Activated B cell treated with CpG ODN at 0.5 μM for 24 hours (primary cell): ENCODE measurements around the gene ESRP2. TPM values are rescaled to one million over a fixed set of nuclear protein-coding genes. Genes with fewer than 3 reads are reported as not detected.
A peak's percentile ranks its signal among the peaks of the same experiment; 100 is the strongest.

Experiments used
- ATAC-seq: fragments of 200-7000 bp; cut with Tn5 transposase; one replicate; pipeline ENCODE4 v1.10.0; 2021; ENCODE audit warnings: low read depth, mild to moderate bottlenecking, moderate library complexity
- CTCF ChIA-PET: fragments of 350-600 bp; sonication (Branson Sonifier 250); formaldehyde crosslinking; loops from one replicate; lab custom pipeline; 2021; ENCODE audit warnings: antibody characterized with exemption; lab: Charles Lee
- POLR2A ChIA-PET: fragments of 350-600 bp; sonication (Branson Sonifier 250); formaldehyde crosslinking; loops from one replicate; lab custom pipeline; 2021; ENCODE audit warnings: antibody characterized with exemption; lab: Charles Lee
- DNase-seq: peaks from one replicate; pipeline ENCODE4 v3.0.0; 2022
- H3K27ac Mint-ChIP-seq: one replicate; pipeline ENCODE4 v1.8.0; 2020; ENCODE audit warnings: mixed read lengths
- H3K27me3 Mint-ChIP-seq: one replicate; pipeline ENCODE4 v1.8.0; 2021; ENCODE audit warnings: mixed read lengths
- H3K36me3 Mint-ChIP-seq: one replicate; pipeline ENCODE4 v1.8.0; 2021; ENCODE audit warnings: low read depth, mixed read lengths
- H3K4me1 Mint-ChIP-seq: one replicate; pipeline ENCODE4 v1.8.0; 2021; ENCODE audit warnings: mixed read lengths
- H3K4me3 Mint-ChIP-seq: one replicate; pipeline ENCODE4 v1.8.0; 2020; ENCODE audit warnings: mild to moderate bottlenecking, mixed read lengths
- H3K9me3 Mint-ChIP-seq: one replicate; pipeline ENCODE4 v1.8.0; 2020; ENCODE audit warnings: mixed read lengths
- intact Hi-C: fragments of 100-400 bp; cut with micrococcal nuclease; formaldehyde crosslinking; loops from one replicate; pipeline ENCODE4 v1.15.1; 2024
- total RNA-seq: library from RNA; stranded (reverse); gene quantifications from 2 replicates; pipeline ENCODE4 v1.2.3, GENCODE V29; 2022
- TF ChIP-seq, protein P1 (sequence below): fragments of 200-600 bp; IDR thresholded peaks from one replicate; pipeline ENCODE4 v1.8.0; 2022; ENCODE audit warnings: antibody characterized with exemption, mild to moderate bottlenecking

The ESRP2 gene
- total RNA-seq, 1 donor from 2014 or later = 0.40 TPM

DNA sequence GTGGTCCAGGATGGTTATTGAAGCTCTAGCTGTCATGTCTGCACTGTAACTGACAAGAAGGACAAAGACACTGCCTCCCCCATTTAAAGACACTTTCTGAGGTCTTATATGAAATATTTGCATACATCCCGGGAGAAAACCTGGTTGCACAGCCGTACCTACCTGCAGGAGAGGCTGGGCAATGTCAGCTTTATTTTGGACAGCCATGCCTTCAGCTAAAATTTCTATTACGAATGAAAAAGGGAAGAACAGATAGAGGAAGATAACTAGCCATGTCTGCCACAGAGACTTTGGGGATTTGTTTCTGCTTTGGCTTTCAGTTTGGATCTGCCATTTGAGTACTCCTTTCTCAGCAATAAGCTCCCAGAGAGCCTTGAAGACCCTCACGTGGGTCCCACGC, 47.4 kb upstream of the ESRP2 start:
- ChIA-PET POLR2A (interaction anchor here (0.6 to 4.7 kb wide), 9 partner anchors 8 to 46 kb away, joined by 3 to 61 read pairs (median 4); partner anchors contain the start of genes PRMT7, SLC7A6 and SLC7A6OS), CTCF (interaction anchor here (1.1 to 11.0 kb wide), 5 partner anchors 9 to 45 kb away, joined by 3 to 166 read pairs (median 7); partner anchors contain the start of gene SLC7A6)
- TF ChIP-seq, protein P1, sequence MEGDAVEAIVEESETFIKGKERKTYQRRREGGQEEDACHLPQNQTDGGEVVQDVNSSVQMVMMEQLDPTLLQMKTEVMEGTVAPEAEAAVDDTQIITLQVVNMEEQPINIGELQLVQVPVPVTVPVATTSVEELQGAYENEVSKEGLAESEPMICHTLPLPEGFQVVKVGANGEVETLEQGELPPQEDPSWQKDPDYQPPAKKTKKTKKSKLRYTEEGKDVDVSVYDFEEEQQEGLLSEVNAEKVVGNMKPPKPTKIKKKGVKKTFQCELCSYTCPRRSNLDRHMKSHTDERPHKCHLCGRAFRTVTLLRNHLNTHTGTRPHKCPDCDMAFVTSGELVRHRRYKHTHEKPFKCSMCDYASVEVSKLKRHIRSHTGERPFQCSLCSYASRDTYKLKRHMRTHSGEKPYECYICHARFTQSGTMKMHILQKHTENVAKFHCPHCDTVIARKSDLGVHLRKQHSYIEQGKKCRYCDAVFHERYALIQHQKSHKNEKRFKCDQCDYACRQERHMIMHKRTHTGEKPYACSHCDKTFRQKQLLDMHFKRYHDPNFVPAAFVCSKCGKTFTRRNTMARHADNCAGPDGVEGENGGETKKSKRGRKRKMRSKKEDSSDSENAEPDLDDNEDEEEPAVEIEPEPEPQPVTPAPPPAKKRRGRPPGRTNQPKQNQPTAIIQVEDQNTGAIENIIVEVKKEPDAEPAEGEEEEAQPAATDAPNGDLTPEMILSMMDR = no peak
- ATAC-seq = no peak
- no peak for DNase-seq
- Mint-ChIP-seq H3K27me3 (no peaks in the 10 kb centered on the region), H3K9me3 (no peaks in the 10 kb centered on the region), H3K4me3 (peak overlapping the region; percentile 76), H3K4me1 (peaks cover 80% of the 10 kb centered on the region), H3K36me3 (peaks cover 46% of the 10 kb centered on the region), H3K27ac (peak overlapping the region; percentile 86)
- intact Hi-C loops = no loop called here

DNA sequence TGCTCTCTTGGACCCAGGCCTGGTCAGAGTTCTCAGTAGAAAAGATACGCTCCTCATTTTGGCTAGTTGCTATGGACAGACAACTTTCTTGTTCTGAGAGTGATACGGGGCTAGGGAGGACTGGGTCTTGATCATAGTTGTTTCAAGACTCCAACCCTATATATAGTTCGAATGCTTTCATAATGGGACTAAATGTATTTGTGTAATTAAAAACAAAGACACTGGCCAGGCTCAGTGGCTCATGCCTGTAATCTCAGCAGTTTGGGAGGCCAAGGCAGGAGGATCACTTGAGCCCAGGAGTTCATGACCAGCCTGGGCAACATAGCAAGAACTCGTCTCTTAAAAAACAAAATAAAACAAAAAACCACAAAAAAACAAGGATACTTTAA, 46.1 kb upstream of the ESRP2 start:
- peaks cover 38% of the 10 kb centered on the region for H3K36me3 Mint-ChIP-seq
- POLR2A ChIA-PET = no interaction called here

DNA sequence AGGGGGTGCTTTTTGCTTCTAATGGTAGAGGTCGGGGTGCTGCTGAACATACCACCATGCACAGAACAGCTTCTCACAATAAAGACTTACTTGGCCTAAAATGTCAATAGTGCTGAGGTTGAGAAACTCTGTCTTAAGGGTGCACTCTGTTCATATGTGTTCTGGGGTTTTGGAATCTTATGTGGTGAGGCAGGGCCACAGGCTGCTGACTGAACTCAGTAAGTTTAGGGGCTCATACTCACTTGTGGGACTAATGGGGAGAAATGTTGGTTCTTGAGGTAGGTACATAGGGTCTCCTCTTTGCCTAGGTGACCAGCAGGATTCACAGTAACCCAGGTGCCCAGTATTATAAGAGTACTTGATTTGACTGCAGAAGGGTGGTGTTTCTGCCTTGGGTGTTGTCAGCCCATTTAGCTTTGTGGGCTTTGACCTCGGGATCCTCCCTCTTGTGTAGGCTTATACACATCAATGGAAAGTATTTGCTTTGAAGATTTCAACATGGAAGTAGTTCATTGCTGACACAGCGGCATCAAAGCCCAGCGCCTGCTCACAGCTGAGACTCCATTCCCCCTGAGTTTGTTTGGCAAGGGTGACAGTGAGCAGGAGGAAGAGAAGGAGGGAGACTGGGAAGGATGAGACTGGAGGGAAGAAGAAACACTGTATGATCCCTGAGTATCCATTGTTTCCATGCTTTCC, 45.6 kb upstream of the ESRP2 start:
- peak overlapping the region; percentile 1 for H3K4me3 Mint-ChIP-seq
- ATAC-seq = no peak
- ChIA-PET CTCF (no interaction called here), POLR2A (interaction anchor here (0.6 kb wide), 1 partner anchor 1642 kb away, joined by 3 read pairs; no protein-coding TSS in a partner anchor)
- TF ChIP-seq, protein P1 = no peak
- peaks cover 41% of the 10 kb centered on the region for H3K36me3 Mint-ChIP-seq
- H3K4me1 Mint-ChIP-seq = peaks cover 62% of the 10 kb centered on the region
- H3K9me3 Mint-ChIP-seq = no peaks in the 10 kb centered on the region
- intact Hi-C loops = no loop called here
- H3K27ac Mint-ChIP-seq = peak overlapping the region; percentile 41
- H3K27me3 Mint-ChIP-seq = no peaks in the 10 kb centered on the region
- no peak for DNase-seq

More for the DNA sequence above, 46.1 kb upstream of the ESRP2 start:
- ATAC-seq = no peak
- intact Hi-C loops = no loop called here
- CTCF ChIA-PET = no interaction called here
- no peak for DNase-seq
- Mint-ChIP-seq H3K27ac (peak overlapping the region; percentile 59), H3K9me3 (no peaks in the 10 kb centered on the region), H3K4me3 (no peak overlapping the region), H3K27me3 (no peaks in the 10 kb centered on the region), H3K4me1 (peaks cover 67% of the 10 kb centered on the region)
- TF ChIP-seq, protein P1 = no peak

DNA sequence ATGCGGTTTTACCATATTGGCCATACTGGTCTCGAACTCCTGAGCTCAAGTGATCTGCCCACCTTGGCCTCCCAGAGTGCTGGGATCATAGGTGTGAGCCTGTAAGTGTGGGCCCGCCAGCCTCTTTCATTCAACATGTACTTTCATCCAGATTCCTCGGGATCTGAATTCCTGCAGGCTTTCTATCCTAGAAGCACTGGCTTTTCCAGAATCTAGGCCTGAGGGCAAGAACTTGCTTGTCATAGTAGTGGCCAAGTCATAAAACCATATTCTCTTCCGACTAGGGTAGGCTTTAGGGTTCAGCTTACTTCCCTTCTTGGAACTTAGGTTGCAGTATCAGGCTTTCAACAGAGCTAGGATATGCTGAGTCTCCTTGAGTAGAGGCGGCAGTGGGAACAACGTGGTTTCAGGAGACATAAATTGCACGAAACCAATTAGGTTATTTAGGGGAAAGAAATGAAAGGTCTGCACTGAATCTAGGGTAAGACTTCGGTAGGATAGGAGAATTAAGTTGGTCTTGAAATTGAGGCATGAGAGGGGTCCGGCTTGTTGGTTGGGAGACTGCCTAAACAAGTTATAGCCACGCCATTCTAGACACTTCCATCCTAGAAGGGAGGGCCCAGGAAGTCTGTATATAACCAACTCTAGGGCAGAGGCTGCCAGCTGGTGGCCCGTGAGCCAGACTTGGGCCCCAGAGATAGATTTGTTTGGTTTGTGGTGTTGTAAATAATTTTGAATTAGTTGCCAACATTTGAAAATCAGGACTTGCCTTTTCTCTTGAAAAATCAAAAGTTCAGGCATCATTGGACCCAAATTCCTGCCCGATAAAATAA, 44.0 kb upstream of the ESRP2 start:
- Mint-ChIP-seq H3K27ac (peak overlapping the region; percentile 31), H3K36me3 (peaks cover 48% of the 10 kb centered on the region), H3K27me3 (no peaks in the 10 kb centered on the region), H3K4me3 (no peak overlapping the region), H3K4me1 (peaks cover 60% of the 10 kb centered on the region), H3K9me3 (no peaks in the 10 kb centered on the region)
- ChIA-PET POLR2A (interaction anchor here (0.6 to 1.0 kb wide), 2 partner anchors 10 to 38 kb away, joined by 3 to 5 read pairs; no protein-coding TSS in a partner anchor), CTCF (interaction anchor here (1.1 to 1.4 kb wide), 2 partner anchors 16 to 18 kb away, joined by 4 to 7 read pairs; partner anchors contain the start of gene SLC7A6)
- TF ChIP-seq, protein P1 = no peak
- intact Hi-C loops = no loop called here
- DNase-seq (no peak), ATAC-seq (no peak)
